ENCODE data around the gene SOX13. TPM values are rescaled to one million over a fixed set of nuclear protein-coding genes. Genes with fewer than 3 reads are reported as not detected.

SOX13 gene
- total RNA-seq, 1 donor from 2014 or later, result 0.71 TPM

- no peaks in the 10 kb centered on the region for H3K9me3 Mint-ChIP-seq
- no peak for DNase-seq (ENCODE audit: low spot score)
- no peaks in the 10 kb centered on the region for H3K36me3 Mint-ChIP-seq (ENCODE audit: low read depth)
- H3K27me3 Mint-ChIP-seq (ENCODE audit: low read depth), result peaks cover 1% of the 10 kb centered on the region
- H3K4me1 Mint-ChIP-seq (ENCODE audit: low read depth), result peaks cover 17% of the 10 kb centered on the region
- H3K4me3 Mint-ChIP-seq (ENCODE audit: low read depth), result no peak overlapping the region
- intact Hi-C loops (cut with micrococcal nuclease), result no loop called here
- no peak overlapping the region for H3K27ac Mint-ChIP-seq
Measured at GRCh38 chr1:204107892-204108291, 35.0 kb downstream of the SOX13 start.

DNA sequence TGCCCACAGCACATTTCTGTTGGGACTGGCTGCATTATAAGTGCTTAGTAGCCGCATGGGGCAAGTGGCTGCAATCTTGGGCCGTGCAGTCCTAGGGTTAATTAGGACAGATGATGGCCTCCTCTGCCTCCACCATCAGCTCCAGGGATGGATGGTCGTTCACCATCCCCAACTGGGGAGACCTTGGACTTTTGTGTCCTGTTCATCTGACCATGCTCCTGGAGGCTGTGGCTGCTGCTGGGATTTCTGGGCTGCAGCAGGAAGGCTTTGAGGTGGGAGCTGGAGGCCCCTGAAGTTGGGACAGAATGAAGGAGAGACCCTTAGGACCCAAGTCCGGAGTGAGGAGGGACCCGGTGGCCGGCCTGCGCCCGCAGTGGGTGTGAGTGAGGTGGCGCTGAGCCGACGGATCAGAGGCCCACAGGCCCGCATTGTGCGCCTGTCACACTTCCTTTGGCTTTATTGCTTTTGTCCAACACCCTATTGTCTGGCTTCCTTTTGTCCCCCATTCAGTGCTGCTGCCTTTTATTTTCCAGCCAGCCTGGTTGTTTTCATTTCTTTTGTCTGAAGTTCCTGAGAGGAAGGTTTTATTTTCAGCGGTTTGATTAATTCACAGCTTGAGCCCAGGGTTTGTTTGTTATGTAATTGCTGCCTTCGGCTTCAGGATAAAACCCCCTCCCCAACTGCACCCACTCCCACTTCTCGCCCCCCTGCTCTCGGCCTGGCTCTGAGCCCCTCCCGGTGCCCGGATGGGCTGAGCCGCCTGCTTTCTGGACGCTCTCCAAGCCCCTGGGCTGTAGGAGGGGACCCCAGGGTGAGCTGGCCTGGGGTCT is 35.6 kb downstream of the SOX13 start:
- intact Hi-C loops (cut with micrococcal nuclease), result no loop called here
- H3K27ac Mint-ChIP-seq, result no peak overlapping the region
- peaks cover 1% of the 10 kb centered on the region for H3K27me3 Mint-ChIP-seq (ENCODE audit: low read depth)
- H3K4me3 Mint-ChIP-seq (ENCODE audit: low read depth), result no peak overlapping the region
- peaks cover 12% of the 10 kb centered on the region for H3K4me1 Mint-ChIP-seq (ENCODE audit: low read depth)
- no peak for DNase-seq (ENCODE audit: low spot score)
- no peaks in the 10 kb centered on the region for H3K9me3 Mint-ChIP-seq
- no peaks in the 10 kb centered on the region for H3K36me3 Mint-ChIP-seq (ENCODE audit: low read depth)

- Mint-ChIP-seq H3K27me3 (ENCODE audit: low read depth) (peaks cover 1% of the 10 kb centered on the region), H3K27ac (no peak overlapping the region), H3K4me1 (ENCODE audit: low read depth) (no peaks in the 10 kb centered on the region), H3K36me3 (ENCODE audit: low read depth) (no peaks in the 10 kb centered on the region), H3K4me3 (ENCODE audit: low read depth) (no peak overlapping the region), H3K9me3 (no peaks in the 10 kb centered on the region)
- intact Hi-C loops (cut with micrococcal nuclease), result no loop called here
- no peak for DNase-seq (ENCODE audit: low spot score)
Measured at GRCh38 chr1:204110894-204111633, 38.1 kb downstream of the SOX13 start.

DNA sequence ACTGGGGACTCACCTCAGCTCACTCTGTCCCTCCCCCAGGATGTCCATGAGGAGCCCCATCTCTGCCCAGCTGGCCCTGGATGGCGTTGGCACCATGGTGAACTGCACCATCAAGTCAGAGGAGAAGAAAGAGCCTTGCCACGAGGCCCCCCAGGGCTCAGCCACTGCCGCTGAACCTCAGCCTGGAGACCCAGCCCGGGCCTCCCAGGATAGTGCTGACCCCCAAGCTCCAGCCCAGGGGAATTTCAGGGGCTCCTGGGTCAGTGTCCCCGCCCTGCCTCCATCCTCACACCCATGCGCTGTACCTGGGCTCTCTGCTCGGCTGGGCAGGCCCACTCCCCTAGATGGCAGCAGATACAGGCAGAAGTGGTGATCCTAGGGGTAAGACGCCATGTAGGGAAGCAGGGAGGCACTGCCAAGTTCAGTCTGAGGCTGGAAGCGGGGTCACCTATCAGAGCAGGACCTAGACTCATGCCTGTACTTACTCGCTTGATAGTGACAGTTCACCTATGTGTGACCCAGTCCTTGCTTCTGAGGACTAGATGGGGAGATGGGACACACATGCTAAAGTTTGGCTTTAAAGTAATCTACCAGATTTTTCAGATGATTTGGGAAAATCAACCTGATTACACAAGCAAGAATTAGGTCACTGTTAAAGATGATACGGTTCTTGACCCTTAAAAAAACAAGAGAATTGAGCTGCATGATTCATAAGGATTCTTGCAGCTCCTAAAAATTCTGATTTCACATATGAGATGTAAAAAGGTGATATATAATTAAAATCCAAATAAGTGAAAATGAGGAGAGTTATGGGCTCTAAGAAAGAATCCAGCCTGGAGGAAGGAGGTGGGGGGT is 40.2 kb downstream of the SOX13 start:
- Mint-ChIP-seq H3K27me3 (ENCODE audit: low read depth) (peaks cover 1% of the 10 kb centered on the region), H3K9me3 (no peaks in the 10 kb centered on the region), H3K27ac (no peak overlapping the region), H3K4me1 (ENCODE audit: low read depth) (no peaks in the 10 kb centered on the region), H3K36me3 (ENCODE audit: low read depth) (no peaks in the 10 kb centered on the region), H3K4me3 (ENCODE audit: low read depth) (no peak overlapping the region)
- no peak for DNase-seq (ENCODE audit: low spot score)
- intact Hi-C loops (cut with micrococcal nuclease), result no loop called here

- Mint-ChIP-seq H3K4me1 (ENCODE audit: low read depth) (no peaks in the 10 kb centered on the region), H3K27ac (no peak overlapping the region), H3K27me3 (ENCODE audit: low read depth) (peaks cover 1% of the 10 kb centered on the region), H3K9me3 (no peaks in the 10 kb centered on the region), H3K36me3 (ENCODE audit: low read depth) (no peaks in the 10 kb centered on the region), H3K4me3 (ENCODE audit: low read depth) (no peak overlapping the region)
- intact Hi-C loops (cut with micrococcal nuclease), result no loop called here
- no peak for DNase-seq (ENCODE audit: low spot score)
Measured at GRCh38 chr1:204113896-204114295, 41.0 kb downstream of the SOX13 start.

DNA sequence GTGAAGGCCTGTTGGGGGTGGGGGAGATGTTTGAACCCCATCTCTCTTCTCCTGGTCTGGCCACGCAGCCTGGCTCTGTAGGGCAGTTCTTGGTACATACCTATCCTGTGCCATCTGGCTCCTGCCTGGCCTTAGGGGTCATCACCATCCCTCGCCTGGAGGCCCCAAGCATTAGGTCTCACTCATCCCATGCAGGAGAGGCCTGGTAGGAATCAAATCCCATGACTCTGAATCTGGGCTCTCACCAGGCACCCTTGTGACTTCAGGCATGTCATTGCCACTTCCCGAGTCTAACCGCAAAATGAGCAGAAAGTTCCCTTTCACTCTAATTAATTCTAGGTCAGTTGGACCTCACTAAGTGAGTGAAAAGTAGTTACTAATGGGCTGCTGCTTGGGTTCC is 41.7 kb downstream of the SOX13 start:
- no peak for DNase-seq (ENCODE audit: low spot score)
- H3K27me3 Mint-ChIP-seq (ENCODE audit: low read depth), result no peaks in the 10 kb centered on the region
- no peak overlapping the region for H3K27ac Mint-ChIP-seq
- no peak overlapping the region for H3K4me3 Mint-ChIP-seq (ENCODE audit: low read depth)
- H3K36me3 Mint-ChIP-seq (ENCODE audit: low read depth), result no peaks in the 10 kb centered on the region
- no peaks in the 10 kb centered on the region for H3K4me1 Mint-ChIP-seq (ENCODE audit: low read depth)
- intact Hi-C loops (cut with micrococcal nuclease), result no loop called here
- no peaks in the 10 kb centered on the region for H3K9me3 Mint-ChIP-seq

DNA sequence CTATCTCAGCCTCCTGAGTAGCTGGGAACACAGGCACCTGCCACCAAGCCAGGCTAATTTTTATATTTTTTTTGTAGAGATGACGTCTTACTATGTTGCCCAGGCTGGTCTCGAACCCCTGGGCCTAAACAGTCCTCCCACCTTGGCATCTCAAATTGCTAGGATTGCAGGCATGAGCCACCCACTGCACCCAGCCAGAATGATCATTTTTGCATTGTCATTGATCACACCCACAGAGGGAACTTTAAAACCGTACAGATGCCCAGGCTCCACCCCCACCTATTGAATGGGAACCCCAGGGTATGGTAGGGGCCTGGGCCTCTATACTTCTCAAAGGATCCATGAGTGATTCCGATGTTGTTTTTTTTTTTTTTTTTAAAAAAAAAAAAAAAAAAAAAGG is 42.2 kb downstream of the SOX13 start:
- intact Hi-C loops (cut with micrococcal nuclease), result no loop called here
- Mint-ChIP-seq H3K27ac (no peak overlapping the region), H3K27me3 (ENCODE audit: low read depth) (no peaks in the 10 kb centered on the region), H3K36me3 (ENCODE audit: low read depth) (no peaks in the 10 kb centered on the region), H3K4me1 (ENCODE audit: low read depth) (no peaks in the 10 kb centered on the region), H3K9me3 (no peaks in the 10 kb centered on the region), H3K4me3 (ENCODE audit: low read depth) (no peak overlapping the region)
- no peak for DNase-seq (ENCODE audit: low spot score)

- Mint-ChIP-seq H3K4me1 (ENCODE audit: low read depth) (no peaks in the 10 kb centered on the region), H3K9me3 (no peaks in the 10 kb centered on the region), H3K27me3 (ENCODE audit: low read depth) (no peaks in the 10 kb centered on the region), H3K4me3 (ENCODE audit: low read depth) (no peak overlapping the region), H3K36me3 (ENCODE audit: low read depth) (no peaks in the 10 kb centered on the region), H3K27ac (no peak overlapping the region)
- intact Hi-C loops (cut with micrococcal nuclease), result no loop called here
- DNase-seq (ENCODE audit: low spot score), result no peak
Measured at GRCh38 chr1:204116539-204116938, 43.6 kb downstream of the SOX13 start.

DNA sequence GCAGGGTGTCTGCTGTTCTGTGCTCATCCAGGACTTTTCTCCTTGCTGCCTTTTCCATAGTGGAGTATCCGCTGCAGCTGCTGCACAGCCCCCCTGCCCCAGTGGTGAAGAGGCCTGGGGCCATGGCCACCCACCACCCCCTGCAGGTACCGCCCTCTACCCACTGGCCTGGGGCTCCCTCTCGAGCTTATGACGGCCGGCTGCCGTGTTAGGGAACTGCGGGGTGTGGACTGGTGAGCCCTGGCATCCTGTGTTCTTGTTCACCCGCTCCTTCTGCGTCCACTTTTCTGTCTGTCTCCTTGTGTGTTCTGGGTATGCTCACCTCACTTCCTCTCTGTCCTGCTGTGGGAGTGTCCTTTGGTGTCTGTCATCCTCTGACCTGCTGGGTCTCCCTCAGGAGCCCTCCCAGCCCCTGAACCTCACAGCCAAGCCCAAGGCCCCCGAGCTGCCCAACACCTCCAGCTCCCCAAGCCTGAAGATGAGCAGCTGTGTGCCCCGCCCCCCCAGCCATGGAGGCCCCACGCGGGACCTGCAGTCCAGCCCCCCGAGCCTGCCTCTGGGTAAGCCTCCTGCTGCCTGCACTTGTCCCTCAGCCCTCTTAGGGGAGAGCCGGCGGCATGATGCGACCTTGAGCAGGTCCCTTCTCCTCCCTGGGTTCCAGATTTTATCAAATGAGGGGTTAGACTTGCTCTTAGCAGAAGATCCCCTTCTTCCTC is 49.1 kb downstream of the SOX13 start:
- Mint-ChIP-seq H3K27me3 (ENCODE audit: low read depth) (no peaks in the 10 kb centered on the region), H3K9me3 (no peaks in the 10 kb centered on the region), H3K4me3 (ENCODE audit: low read depth) (no peak overlapping the region), H3K27ac (no peak overlapping the region), H3K36me3 (ENCODE audit: low read depth) (no peaks in the 10 kb centered on the region), H3K4me1 (ENCODE audit: low read depth) (no peaks in the 10 kb centered on the region)
- intact Hi-C loops (cut with micrococcal nuclease), result loop anchor here (10.0 kb wide), 1 partner anchor 617 kb away; no protein-coding TSS in a partner anchor
- DNase-seq (ENCODE audit: low spot score), result no peak

DNA sequence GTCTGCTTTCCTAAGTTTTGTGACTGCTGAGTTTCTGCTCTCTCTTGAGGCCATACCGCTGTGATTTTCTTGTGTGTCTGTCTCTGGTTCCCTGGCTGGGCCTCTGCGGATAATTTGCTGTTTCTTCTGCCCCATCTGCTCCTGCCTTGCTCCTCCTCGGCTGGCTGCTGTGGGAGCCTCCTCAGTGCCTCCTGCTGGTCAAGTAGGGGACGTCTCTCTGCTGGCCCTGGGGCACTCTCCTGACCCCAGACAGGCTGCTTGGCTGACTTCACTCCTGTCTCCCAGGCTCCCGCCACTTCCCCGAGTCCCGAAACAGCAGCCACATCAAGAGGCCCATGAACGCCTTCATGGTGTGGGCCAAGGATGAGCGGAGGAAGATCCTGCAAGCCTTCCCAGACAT is 50.5 kb downstream of the SOX13 start:
- H3K4me1 Mint-ChIP-seq (ENCODE audit: low read depth), result peaks cover under 1% of the 10 kb centered on the region
- intact Hi-C loops (cut with micrococcal nuclease), result loop anchor here (10.0 kb wide), 1 partner anchor 619 kb away; no protein-coding TSS in a partner anchor
- H3K36me3 Mint-ChIP-seq (ENCODE audit: low read depth), result no peaks in the 10 kb centered on the region
- no peak overlapping the region for H3K4me3 Mint-ChIP-seq (ENCODE audit: low read depth)
- no peak overlapping the region for H3K27ac Mint-ChIP-seq
- H3K9me3 Mint-ChIP-seq, result no peaks in the 10 kb centered on the region
- no peak for DNase-seq (ENCODE audit: low spot score)
- no peaks in the 10 kb centered on the region for H3K27me3 Mint-ChIP-seq (ENCODE audit: low read depth)

DNA sequence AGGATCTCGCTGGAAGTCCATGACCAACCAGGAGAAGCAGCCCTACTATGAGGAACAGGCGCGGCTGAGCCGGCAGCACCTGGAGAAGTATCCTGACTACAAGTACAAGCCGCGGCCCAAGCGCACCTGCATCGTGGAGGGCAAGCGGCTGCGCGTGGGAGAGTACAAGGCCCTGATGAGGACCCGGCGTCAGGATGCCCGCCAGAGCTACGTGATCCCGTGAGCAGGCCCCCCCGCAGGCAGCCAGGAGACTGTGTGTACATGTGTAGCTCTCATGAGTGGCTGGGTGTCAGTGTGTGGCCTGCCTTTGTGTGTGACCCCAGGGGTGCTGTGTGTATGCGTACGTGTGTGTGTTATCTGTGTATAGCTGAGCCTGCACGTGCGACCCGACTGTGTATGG is 51.7 kb downstream of the SOX13 start:
- DNase-seq (ENCODE audit: low spot score), result no peak
- intact Hi-C loops (cut with micrococcal nuclease), result loop anchor here (10.0 kb wide), 1 partner anchor 620 kb away; no protein-coding TSS in a partner anchor
- peaks cover 9% of the 10 kb centered on the region for H3K4me1 Mint-ChIP-seq (ENCODE audit: low read depth)
- no peaks in the 10 kb centered on the region for H3K27me3 Mint-ChIP-seq (ENCODE audit: low read depth)
- no peaks in the 10 kb centered on the region for H3K9me3 Mint-ChIP-seq
- H3K4me3 Mint-ChIP-seq (ENCODE audit: low read depth), result no peak overlapping the region
- no peaks in the 10 kb centered on the region for H3K36me3 Mint-ChIP-seq (ENCODE audit: low read depth)
- H3K27ac Mint-ChIP-seq, result no peak overlapping the region

DNA sequence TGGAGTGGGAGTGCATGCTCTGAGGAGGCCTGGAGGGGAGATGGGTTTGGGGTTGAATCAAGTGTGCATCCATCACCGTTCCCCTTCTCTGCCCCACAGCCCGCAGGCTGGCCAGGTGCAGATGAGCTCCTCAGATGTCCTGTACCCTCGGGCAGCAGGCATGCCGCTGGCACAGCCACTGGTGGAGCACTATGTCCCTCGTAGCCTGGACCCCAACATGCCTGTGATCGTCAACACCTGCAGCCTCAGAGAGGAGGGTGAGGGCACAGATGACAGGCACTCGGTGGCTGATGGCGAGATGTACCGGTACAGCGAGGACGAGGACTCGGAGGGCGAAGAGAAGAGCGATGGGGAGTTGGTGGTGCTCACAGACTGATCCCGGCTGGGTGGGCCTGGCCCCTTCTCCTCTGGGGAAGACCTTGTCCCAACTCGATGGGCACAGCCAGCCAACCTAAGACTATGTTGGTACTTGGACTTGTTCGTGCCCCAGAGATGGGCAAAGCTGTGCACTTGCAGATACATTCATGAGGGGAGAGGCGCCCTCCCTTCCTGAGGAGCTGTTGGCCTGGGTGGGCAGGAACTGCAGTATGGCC is 52.9 kb downstream of the SOX13 start:
- Mint-ChIP-seq H3K27ac (no peak overlapping the region), H3K4me1 (ENCODE audit: low read depth) (peaks cover 9% of the 10 kb centered on the region), H3K4me3 (ENCODE audit: low read depth) (no peak overlapping the region), H3K9me3 (no peaks in the 10 kb centered on the region), H3K27me3 (ENCODE audit: low read depth) (no peaks in the 10 kb centered on the region), H3K36me3 (ENCODE audit: low read depth) (no peaks in the 10 kb centered on the region)
- intact Hi-C loops (cut with micrococcal nuclease), result loop anchor here (10.0 kb wide), 1 partner anchor 621 kb away; no protein-coding TSS in a partner anchor
- DNase-seq (ENCODE audit: low spot score), result no peak
